Testis (tissue), 2 donors: ENCODE data around the gene ATXN7L1.

ENCODE experiments used
- POLR2A ChIP-seq: fragments of 450-650 bp; IDR thresholded peaks from one replicate; pipeline ENCODE4 v1.6.1; 2017; ENCODE audit warnings: antibody characterized with exemption, mild to moderate bottlenecking, moderate library complexity
- TF ChIP-seq, protein P1 (sequence below), 3 experiments: fragments of 450-650 bp in 2 of 3; fragments of 200-600 bp in 1 of 3; sonication (generic) in 1 of 3; IDR thresholded peaks; one replicate each; pipeline ENCODE4 v1.5.1; 2016 to 2019; ENCODE audit warnings: antibody characterized with exemption in 3 of 3, mild to moderate bottlenecking in 2 of 3, moderate library complexity in 1 of 3

DNA sequence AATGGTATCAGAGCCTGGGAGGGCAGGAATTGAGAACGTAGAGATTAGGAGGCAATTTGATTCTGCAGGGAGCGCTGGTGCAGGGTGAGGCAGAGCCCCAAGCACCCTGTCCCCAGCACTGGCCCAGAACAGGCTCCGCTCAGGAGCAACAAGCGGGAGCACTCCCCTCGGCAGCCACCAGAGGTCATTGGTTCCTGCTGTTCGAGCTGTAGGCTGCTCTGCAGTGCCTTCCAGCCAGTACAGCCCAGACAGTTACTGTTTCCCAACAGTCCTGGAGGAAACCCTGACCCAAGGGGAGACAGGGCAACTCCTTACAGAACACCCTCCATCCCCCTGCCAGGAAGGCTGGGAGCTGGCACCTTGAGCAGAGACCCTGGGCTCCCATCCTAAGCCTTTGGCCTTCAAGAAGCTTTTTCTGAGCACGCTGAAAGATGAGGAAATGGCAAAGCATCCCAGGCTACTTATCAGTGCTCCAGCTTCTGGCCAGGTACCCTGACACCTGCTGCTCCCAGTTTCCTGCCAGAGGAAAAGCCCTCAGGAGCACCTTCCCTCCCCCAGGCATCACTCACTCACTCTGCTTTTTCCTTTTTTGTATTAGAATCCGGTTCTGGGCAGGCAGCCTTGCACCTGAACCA, 223.9 kb downstream of the ATXN7L1 start:
- TF ChIP-seq, protein P1, sequence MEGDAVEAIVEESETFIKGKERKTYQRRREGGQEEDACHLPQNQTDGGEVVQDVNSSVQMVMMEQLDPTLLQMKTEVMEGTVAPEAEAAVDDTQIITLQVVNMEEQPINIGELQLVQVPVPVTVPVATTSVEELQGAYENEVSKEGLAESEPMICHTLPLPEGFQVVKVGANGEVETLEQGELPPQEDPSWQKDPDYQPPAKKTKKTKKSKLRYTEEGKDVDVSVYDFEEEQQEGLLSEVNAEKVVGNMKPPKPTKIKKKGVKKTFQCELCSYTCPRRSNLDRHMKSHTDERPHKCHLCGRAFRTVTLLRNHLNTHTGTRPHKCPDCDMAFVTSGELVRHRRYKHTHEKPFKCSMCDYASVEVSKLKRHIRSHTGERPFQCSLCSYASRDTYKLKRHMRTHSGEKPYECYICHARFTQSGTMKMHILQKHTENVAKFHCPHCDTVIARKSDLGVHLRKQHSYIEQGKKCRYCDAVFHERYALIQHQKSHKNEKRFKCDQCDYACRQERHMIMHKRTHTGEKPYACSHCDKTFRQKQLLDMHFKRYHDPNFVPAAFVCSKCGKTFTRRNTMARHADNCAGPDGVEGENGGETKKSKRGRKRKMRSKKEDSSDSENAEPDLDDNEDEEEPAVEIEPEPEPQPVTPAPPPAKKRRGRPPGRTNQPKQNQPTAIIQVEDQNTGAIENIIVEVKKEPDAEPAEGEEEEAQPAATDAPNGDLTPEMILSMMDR (IDR thresholded peaks at IDR 0.05): peak; percentile 62 to 81 (median 74)
- no peak for TF ChIP-seq POLR2A
